NT2/D1 (cell line): ENCODE measurements around the gene TMEM50B.

Source experiments
- DNase-seq: peaks from one replicate; pipeline ENCODE4 v3.0.0-alpha.2; 2011; ENCODE audit warnings: low read depth, low spot score
- H3K27me3 ChIP-seq: 2 replicates; pipeline ENCODE4 v1.6.0; 2011; ENCODE audit warnings: mild to moderate bottlenecking; ENCODE audit not compliant: insufficient read length, insufficient read depth
- H3K36me3 ChIP-seq: 2 replicates; pipeline ENCODE4 v1.6.1; 2011; ENCODE audit warnings: mild to moderate bottlenecking, low read length, mixed read lengths; ENCODE audit not compliant: insufficient read depth, insufficient read length
- H3K4me1 ChIP-seq: 2 replicates; pipeline ENCODE4 v1.5.1; 2011; ENCODE audit not compliant: insufficient read depth, insufficient read length
- H3K4me3 ChIP-seq: 2 replicates; pipeline ENCODE4 v1.5.1; 2011; ENCODE audit warnings: low read depth; ENCODE audit not compliant: insufficient read length
- H3K9ac ChIP-seq: 2 replicates; pipeline ENCODE4 v1.6.0; 2011; ENCODE audit warnings: low read depth; ENCODE audit not compliant: insufficient read length
- H3K9me3 ChIP-seq: 2 replicates; pipeline ENCODE4 v1.5.1; 2011; ENCODE audit warnings: mild to moderate bottlenecking, low read length; ENCODE audit not compliant: insufficient read depth
- SUZ12 ChIP-seq: IDR thresholded peaks from 2 replicates; pipeline ENCODE4 v1.6.1; 2011; ENCODE audit not compliant: insufficient read length, insufficient read depth; ENCODE audit errors: extremely low read depth
- YY1 ChIP-seq: IDR thresholded peaks from 2 replicates; pipeline ENCODE4 v1.6.1; 2011; ENCODE audit not compliant: insufficient read length, insufficient read depth
- ZNF274 ChIP-seq: IDR thresholded peaks from 2 replicates; pipeline ENCODE4 v1.6.1; 2011; ENCODE audit warnings: mild to moderate bottlenecking, low read depth, low read length

The TMEM50B gene

GRCh38 chr21:33427051-33427450, 52.7 kb downstream of the TMEM50B start:
- H3K9me3 ChIP-seq, result no peaks in the 10 kb centered on the region
- H3K9ac ChIP-seq, result no peak overlapping the region
- no peak for DNase-seq
- H3K27me3 ChIP-seq, result no peaks in the 10 kb centered on the region
- no peak for TF ChIP-seq YY1
- no peak for TF ChIP-seq ZNF274
- no peak for TF ChIP-seq SUZ12
- no peaks in the 10 kb centered on the region for H3K4me1 ChIP-seq
- H3K4me3 ChIP-seq, result no peak overlapping the region
- peaks cover 87% of the 10 kb centered on the region for H3K36me3 ChIP-seq

DNA sequence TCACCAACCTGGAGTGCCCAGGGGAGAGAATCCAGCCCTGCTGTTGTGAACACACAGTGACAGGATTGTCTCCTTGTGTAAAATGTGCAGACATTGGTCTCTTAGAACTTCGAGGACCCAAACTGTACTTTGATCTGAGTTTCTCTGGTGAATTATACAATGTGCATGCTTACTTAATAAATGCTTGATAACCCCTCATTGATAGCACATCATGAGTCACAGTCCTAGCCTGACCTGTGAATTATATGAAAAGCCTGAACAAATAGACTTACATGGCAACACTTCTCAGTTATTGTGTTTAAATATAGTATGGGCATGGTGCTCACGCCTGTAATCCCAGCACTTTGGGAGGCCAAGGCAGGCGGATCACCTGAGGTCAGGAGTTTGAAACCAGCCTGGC, 53.9 kb downstream of the TMEM50B start:
- H3K4me3 ChIP-seq, result no peak overlapping the region
- H3K36me3 ChIP-seq, result peaks cover 84% of the 10 kb centered on the region

GRCh38 chr21:33424214-33424613, 55.6 kb downstream of the TMEM50B start:
- DNase-seq, result no peak
- Histone ChIP-seq H3K27me3 (no peaks in the 10 kb centered on the region), H3K4me1 (no peaks in the 10 kb centered on the region), H3K36me3 (peaks cover 85% of the 10 kb centered on the region), H3K4me3 (no peak overlapping the region), H3K9ac (no peak overlapping the region), H3K9me3 (no peaks in the 10 kb centered on the region)
- no peak for TF ChIP-seq YY1
- no peak for TF ChIP-seq ZNF274
- TF ChIP-seq SUZ12, result no peak

More for the DNA sequence above, 53.9 kb downstream of the TMEM50B start:
- no peaks in the 10 kb centered on the region for H3K9me3 ChIP-seq
- no peak overlapping the region for H3K9ac ChIP-seq
- TF ChIP-seq SUZ12 (no peak), YY1 (no peak), ZNF274 (no peak)
- H3K4me1 ChIP-seq, result no peaks in the 10 kb centered on the region
- DNase-seq, result no peak
- H3K27me3 ChIP-seq, result no peaks in the 10 kb centered on the region

GRCh38 chr21:33421713-33422393, 57.9 kb downstream of the TMEM50B start:
- Histone ChIP-seq H3K4me1 (no peaks in the 10 kb centered on the region), H3K9me3 (no peaks in the 10 kb centered on the region), H3K9ac (no peak overlapping the region), H3K27me3 (no peaks in the 10 kb centered on the region), H3K4me3 (no peak overlapping the region), H3K36me3 (peaks cover 78% of the 10 kb centered on the region)
- DNase-seq, result no peak
- TF ChIP-seq ZNF274 (no peak), SUZ12 (no peak), YY1 (no peak)

DNA sequence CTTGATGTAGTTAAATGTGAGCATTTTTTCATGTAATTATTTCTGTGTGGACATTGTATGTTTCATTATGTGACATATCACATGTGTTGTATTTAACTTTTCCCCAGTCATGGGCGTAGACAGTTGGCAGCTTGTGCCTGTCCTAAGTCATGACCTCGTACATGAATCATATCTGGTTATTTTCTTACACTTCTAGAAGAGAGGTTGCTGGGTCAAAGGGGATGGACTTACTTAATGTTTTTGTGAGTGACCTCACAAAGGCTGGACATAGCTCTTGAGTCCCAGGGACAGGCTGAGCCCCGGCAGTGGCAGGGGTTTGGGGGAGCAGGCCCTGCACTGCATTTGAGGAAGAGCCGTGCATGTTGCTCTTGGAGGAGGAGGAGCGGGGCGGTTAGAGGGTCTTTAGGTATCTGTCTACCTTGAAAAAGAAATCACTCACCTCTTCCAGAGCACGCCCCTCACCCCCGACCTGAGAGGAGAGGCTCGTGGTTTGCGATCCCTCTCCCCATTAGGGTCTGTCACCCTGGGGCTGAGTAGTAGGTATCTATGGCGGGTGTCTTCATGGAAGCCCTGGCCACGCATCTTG, 60.1 kb downstream of the TMEM50B start:
- DNase-seq, result no peak
- no peak overlapping the region for H3K9ac ChIP-seq
- H3K36me3 ChIP-seq, result peaks cover 80% of the 10 kb centered on the region
- no peaks in the 10 kb centered on the region for H3K27me3 ChIP-seq
- no peaks in the 10 kb centered on the region for H3K9me3 ChIP-seq
- no peaks in the 10 kb centered on the region for H3K4me1 ChIP-seq
- no peak overlapping the region for H3K4me3 ChIP-seq
- TF ChIP-seq ZNF274, result no peak
- no peak for TF ChIP-seq SUZ12
- no peak for TF ChIP-seq YY1

- no peak overlapping the region for H3K4me3 ChIP-seq
- H3K4me1 ChIP-seq, result no peaks in the 10 kb centered on the region
- DNase-seq, result no peak
- H3K9me3 ChIP-seq, result no peaks in the 10 kb centered on the region
- peaks cover 78% of the 10 kb centered on the region for H3K36me3 ChIP-seq
- TF ChIP-seq YY1 (no peak), SUZ12 (no peak), ZNF274 (no peak)
- H3K9ac ChIP-seq, result no peak overlapping the region
- no peaks in the 10 kb centered on the region for H3K27me3 ChIP-seq
These were observed 61.1 kb downstream of the TMEM50B start for GRCh38 chr21:33418691-33419090.

DNA sequence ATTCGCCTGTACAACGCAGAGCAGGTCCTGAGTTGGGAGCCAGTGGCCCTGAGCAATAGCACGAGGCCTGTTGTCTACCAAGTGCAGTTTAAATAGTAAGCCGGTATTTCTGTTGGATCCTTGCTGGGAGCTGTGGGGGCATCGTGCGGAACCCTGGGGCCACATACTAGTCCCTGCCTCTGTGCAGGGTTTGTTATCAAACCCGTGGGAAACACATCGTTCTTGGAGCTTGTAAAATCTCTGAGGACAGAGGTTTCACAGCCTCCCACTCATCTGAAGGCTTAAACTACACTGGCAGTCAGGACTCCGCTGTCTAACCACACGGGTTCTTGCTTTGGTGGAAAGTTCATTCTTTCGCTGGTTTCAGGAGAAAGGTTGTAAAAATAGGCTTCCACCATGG, 64.8 kb downstream of the TMEM50B start:
- Histone ChIP-seq H3K9ac (no peak overlapping the region), H3K27me3 (no peaks in the 10 kb centered on the region), H3K4me1 (peaks cover 4% of the 10 kb centered on the region), H3K4me3 (no peak overlapping the region), H3K9me3 (no peaks in the 10 kb centered on the region), H3K36me3 (peaks cover 76% of the 10 kb centered on the region)
- no peak for DNase-seq
- no peak for TF ChIP-seq SUZ12
- TF ChIP-seq YY1, result no peak
- TF ChIP-seq ZNF274, result no peak
